HG03520 (cell line): Measurements from ENCODE around the gene DTWD2.

Experiments
- ATAC-seq: cut with Tn5 transposase; IDR thresholded peaks from one replicate; pipeline ENCODE4 v1.9.1; 2021; ENCODE audit warnings: mild to moderate bottlenecking, moderate library complexity; ENCODE audit not compliant: unreplicated experiment

DTWD2 gene

GRCh38 chr5:118987988-118988865, at the start of gene DTWD2:
DTWD2 (minus strand) TSS chr5:118988547; CDS start chr5:118988511, 36 bp downstream.
- ATAC-seq, result peak; percentile 96

- no peak for ATAC-seq
Measured at GRCh38 chr5:119037496-119038215, 49.3 kb upstream of the DTWD2 start.

GRCh38 chr5:119036101-119036762, 47.9 kb upstream of the DTWD2 start:
- ATAC-seq, result no peak

- no peak for ATAC-seq
Measured at GRCh38 chr5:119033135-119033534, 44.8 kb upstream of the DTWD2 start.

GRCh38 chr5:119032656-119033055, 44.3 kb upstream of the DTWD2 start:
- ATAC-seq, result no peak

GRCh38 chr5:119031905-119032304, 43.6 kb upstream of the DTWD2 start:
- ATAC-seq, result peak; percentile 52

GRCh38 chr5:119031011-119031886, 42.9 kb upstream of the DTWD2 start:
- peak; percentile 71 for ATAC-seq

- ATAC-seq, result no peak
Measured at GRCh38 chr5:119028575-119028974, 40.2 kb upstream of the DTWD2 start.

- no peak for ATAC-seq
Measured at GRCh38 chr5:119022773-119023172, 34.4 kb upstream of the DTWD2 start.

GRCh38 chr5:119022017-119022745, 33.8 kb upstream of the DTWD2 start:
- ATAC-seq, result peak; percentile 63

- ATAC-seq, result no peak
Measured at GRCh38 chr5:119021149-119021732, 32.9 kb upstream of the DTWD2 start.

- no peak for ATAC-seq
Measured at GRCh38 chr5:119019949-119020348, 31.6 kb upstream of the DTWD2 start.

GRCh38 chr5:119019501-119019900, 31.2 kb upstream of the DTWD2 start:
- no peak for ATAC-seq

- no peak for ATAC-seq
Measured at GRCh38 chr5:119017994-119018393, 29.6 kb upstream of the DTWD2 start.

GRCh38 chr5:119016125-119016774, 27.9 kb upstream of the DTWD2 start:
- peak; percentile 78 for ATAC-seq

- no peak for ATAC-seq
Measured at GRCh38 chr5:119011186-119011585, 22.8 kb upstream of the DTWD2 start.

GRCh38 chr5:119010206-119010605, 21.9 kb upstream of the DTWD2 start:
- no peak for ATAC-seq

- ATAC-seq, result no peak
Measured at GRCh38 chr5:119009131-119009530, 20.8 kb upstream of the DTWD2 start.

- no peak for ATAC-seq
Measured at GRCh38 chr5:118999696-119000095, 11.3 kb upstream of the DTWD2 start.
